Measurements from ENCODE around the gene DYNLT2.

DYNLT2 gene

DNA sequence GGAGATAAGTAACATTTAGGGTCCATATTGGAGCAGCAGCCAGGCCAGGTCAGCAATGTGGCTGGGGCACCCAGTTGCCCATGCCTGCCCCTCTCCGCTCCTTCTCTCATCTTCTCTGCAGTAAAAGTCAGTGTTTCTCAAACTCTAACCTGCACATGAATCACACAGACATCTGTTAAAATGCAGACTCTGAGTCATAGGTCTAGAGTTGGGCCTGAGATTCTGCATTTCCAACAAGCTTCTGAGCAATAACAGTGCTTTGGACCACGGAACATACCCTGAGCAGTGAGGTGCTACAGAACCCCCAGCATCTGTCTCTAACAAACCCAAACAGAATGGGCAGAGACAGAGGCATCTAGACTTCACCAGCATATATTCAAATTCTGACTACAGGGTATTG lies 37.2 kb downstream of the DYNLT2 start:
- no peaks in the 10 kb centered on the region for H3K27me3 ChIP-seq (replicated peaks in 2 of 5; ENCODE audit: control insufficient read depth in 4 of 5, insufficient read depth in 5 of 5, low read length in 4 of 5)
- no peak overlapping the region for H3K27ac ChIP-seq (ENCODE audit: insufficient read depth in 1 of 2, low read depth in 1 of 2, low read length in 2 of 2, poor library complexity in 1 of 2, severe bottlenecking in 2 of 2)
- WGBS (ENCODE audit: insufficient coverage), result 100% methylated on average over 1 of the region's 2 CpGs
- no peak overlapping the region for H3K4me3 ChIP-seq (ENCODE audit: control insufficient read depth in 1 of 7, extremely low read depth in 1 of 7, insufficient read depth in 4 of 7, low read depth in 2 of 7, low read length in 6 of 7)
- no peak for DNase-seq
- H3K9me3 ChIP-seq (ENCODE audit: control extremely low read depth in 1 of 5, control insufficient read depth in 4 of 5, insufficient read depth in 2 of 5, low read depth in 1 of 5, low read length in 4 of 5), result no peaks in the 10 kb centered on the region
- peaks cover 19 to 65% (median 38%) of the 10 kb centered on the region in 4 experiments for H3K36me3 ChIP-seq (ENCODE audit: control insufficient read depth in 4 of 4, insufficient read depth in 4 of 4, low read length in 3 of 4)
- no peaks in the 10 kb centered on the region for H3K4me1 ChIP-seq (ENCODE audit: control extremely low read depth in 1 of 4, control insufficient read depth in 4 of 4, insufficient read depth in 4 of 4, low read length in 3 of 4)
- POLR2A ChIA-PET, result no interaction called here
- CTCF ChIA-PET, result interaction anchor here (0.6 to 4.5 kb wide), 2 partner anchors 10 to 112 kb away, joined by 3 to 14 read pairs; no protein-coding TSS in a partner anchor

DNA sequence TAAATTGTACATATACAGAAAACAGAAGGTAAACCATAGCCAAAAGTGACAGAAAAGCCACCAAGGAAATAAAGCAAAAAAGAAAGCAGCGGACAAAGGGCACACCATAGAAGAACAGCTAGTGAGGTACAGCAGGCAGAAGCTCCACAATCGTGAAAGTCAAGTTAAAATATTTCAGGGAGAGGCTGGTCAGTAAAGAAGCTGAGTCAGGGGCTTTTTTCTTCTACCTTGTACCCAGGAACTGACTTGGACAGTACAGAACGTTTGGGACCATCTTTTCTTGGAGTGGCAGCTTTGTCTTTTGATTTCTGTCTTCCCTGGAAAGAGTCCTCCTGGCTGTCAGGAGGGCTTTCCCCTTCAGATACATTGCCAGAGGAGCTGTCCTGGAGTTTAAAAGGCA lies 41.4 kb downstream of the DYNLT2 start:
- Histone ChIP-seq H3K4me3 (ENCODE audit: control insufficient read depth in 1 of 7, extremely low read depth in 1 of 7, insufficient read depth in 4 of 7, low read depth in 2 of 7, low read length in 6 of 7) (no peak overlapping the region), H3K9me3 (ENCODE audit: control extremely low read depth in 1 of 5, control insufficient read depth in 4 of 5, insufficient read depth in 2 of 5, low read depth in 1 of 5, low read length in 4 of 5) (no peaks in the 10 kb centered on the region), H3K27me3 (replicated peaks in 2 of 5; ENCODE audit: control insufficient read depth in 4 of 5, insufficient read depth in 5 of 5, low read length in 4 of 5) (no peaks in the 10 kb centered on the region), H3K27ac (ENCODE audit: insufficient read depth in 1 of 2, low read depth in 1 of 2, low read length in 2 of 2, poor library complexity in 1 of 2, severe bottlenecking in 2 of 2) (peak overlapping the region in 1 of 2 experiments; percentile 40), H3K4me1 (ENCODE audit: control extremely low read depth in 1 of 4, control insufficient read depth in 4 of 4, insufficient read depth in 4 of 4, low read length in 3 of 4) (peaks cover 0 to under 1% (median 0%) of the 10 kb centered on the region in 4 experiments), H3K36me3 (ENCODE audit: control insufficient read depth in 4 of 4, insufficient read depth in 4 of 4, low read length in 3 of 4) (peaks cover 13 to 67% (median 38%) of the 10 kb centered on the region in 4 experiments)
- no peak for DNase-seq
- WGBS (ENCODE audit: insufficient coverage), result 86% methylated on average over 3 of the region's 3 CpGs
- CTCF ChIA-PET, result interaction anchor here (0.9 to 1.4 kb wide), 5 partner anchors 9 to 31 kb away, joined by 3 to 5 read pairs (median 3); no protein-coding TSS in a partner anchor
- POLR2A ChIA-PET, result interaction anchor here (0.8 to 1.5 kb wide), 2 partner anchors 9 to 13 kb away, joined by 4 read pairs; partner anchors contain the start of genes C6orf120 and WDR27

DNA sequence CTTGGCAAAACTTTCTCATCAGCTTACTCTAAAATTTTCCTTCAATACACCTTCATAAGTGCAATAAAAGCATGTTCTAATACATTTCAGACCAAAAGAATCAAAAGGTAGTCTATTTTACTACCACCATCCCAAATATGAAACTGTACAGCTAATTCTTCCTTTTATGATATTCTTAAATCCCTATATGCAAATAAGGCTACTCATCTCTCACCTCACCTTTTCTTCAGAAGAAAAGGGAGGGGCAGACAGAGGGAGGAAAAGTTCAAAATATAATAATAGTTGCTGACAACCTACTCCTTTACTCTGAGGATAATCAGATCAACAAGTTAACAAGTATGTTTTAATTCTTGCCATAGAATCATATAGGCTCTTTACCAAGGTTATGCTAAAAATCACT lies 42.1 kb downstream of the DYNLT2 start:
- no peak for DNase-seq
- ChIA-PET CTCF (interaction anchor here (0.9 to 1.4 kb wide), 3 partner anchors 10 to 32 kb away, joined by 3 to 5 read pairs (median 3); no protein-coding TSS in a partner anchor), POLR2A (no interaction called here)
- Histone ChIP-seq H3K27me3 (replicated peaks in 2 of 5; ENCODE audit: control insufficient read depth in 4 of 5, insufficient read depth in 5 of 5, low read length in 4 of 5) (no peaks in the 10 kb centered on the region), H3K27ac (ENCODE audit: insufficient read depth in 1 of 2, low read depth in 1 of 2, low read length in 2 of 2, poor library complexity in 1 of 2, severe bottlenecking in 2 of 2) (no peak overlapping the region), H3K4me3 (ENCODE audit: control insufficient read depth in 1 of 7, extremely low read depth in 1 of 7, insufficient read depth in 4 of 7, low read depth in 2 of 7, low read length in 6 of 7) (no peak overlapping the region), H3K4me1 (ENCODE audit: control extremely low read depth in 1 of 4, control insufficient read depth in 4 of 4, insufficient read depth in 4 of 4, low read length in 3 of 4) (peaks cover 0 to 3% (median 1%) of the 10 kb centered on the region in 4 experiments), H3K9me3 (ENCODE audit: control extremely low read depth in 1 of 5, control insufficient read depth in 4 of 5, insufficient read depth in 2 of 5, low read depth in 1 of 5, low read length in 4 of 5) (no peaks in the 10 kb centered on the region), H3K36me3 (ENCODE audit: control insufficient read depth in 4 of 4, insufficient read depth in 4 of 4, low read length in 3 of 4) (peaks cover 9 to 64% (median 36%) of the 10 kb centered on the region in 4 experiments)

DNA sequence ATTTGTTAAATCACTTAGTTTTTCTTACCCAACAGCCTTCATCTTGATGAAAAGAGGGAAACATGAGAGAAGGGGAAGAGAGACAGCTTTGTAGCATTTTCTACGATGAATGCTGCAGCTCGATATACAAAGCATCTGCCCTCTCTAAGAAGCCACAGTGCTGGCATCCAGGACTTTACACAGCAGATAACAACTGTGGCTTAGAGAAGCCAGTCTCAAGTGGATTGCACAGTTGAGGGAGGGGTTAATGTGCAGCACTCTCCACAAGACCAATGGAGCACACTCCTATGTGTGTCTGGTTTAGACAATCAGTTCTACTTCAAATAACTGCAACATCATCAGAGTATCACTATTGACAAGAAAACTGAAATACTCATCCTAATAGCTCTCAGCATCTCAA lies 43.6 kb downstream of the DYNLT2 start:
- WGBS (ENCODE audit: insufficient coverage), result 100% methylated on average over 2 of the region's 2 CpGs
- POLR2A ChIA-PET, result interaction anchor here (1.0 kb wide), 1 partner anchor 15 kb away, joined by 3 read pairs; no protein-coding TSS in a partner anchor
- peak in 2 of 3 donors; percentile 15 to 39 for DNase-seq
- H3K27ac ChIP-seq (ENCODE audit: insufficient read depth in 1 of 2, low read depth in 1 of 2, low read length in 2 of 2, poor library complexity in 1 of 2, severe bottlenecking in 2 of 2), result no peak overlapping the region
- peaks cover 7 to 60% (median 29%) of the 10 kb centered on the region in 4 experiments for H3K36me3 ChIP-seq (ENCODE audit: control insufficient read depth in 4 of 4, insufficient read depth in 4 of 4, low read length in 3 of 4)
- no peaks in the 10 kb centered on the region for H3K9me3 ChIP-seq (ENCODE audit: control extremely low read depth in 1 of 5, control insufficient read depth in 4 of 5, insufficient read depth in 2 of 5, low read depth in 1 of 5, low read length in 4 of 5)
- H3K4me3 ChIP-seq (ENCODE audit: control insufficient read depth in 1 of 7, extremely low read depth in 1 of 7, insufficient read depth in 4 of 7, low read depth in 2 of 7, low read length in 6 of 7), result no peak overlapping the region
- H3K27me3 ChIP-seq (replicated peaks in 2 of 5; ENCODE audit: control insufficient read depth in 4 of 5, insufficient read depth in 5 of 5, low read length in 4 of 5), result no peaks in the 10 kb centered on the region
- CTCF ChIA-PET, result interaction anchor here (1.6 kb wide), 1 partner anchor 10 kb away, joined by 5 read pairs; no protein-coding TSS in a partner anchor
- peaks cover 8 to 15% (median 12%) of the 10 kb centered on the region in 4 experiments for H3K4me1 ChIP-seq (ENCODE audit: control extremely low read depth in 1 of 4, control insufficient read depth in 4 of 4, insufficient read depth in 4 of 4, low read length in 3 of 4)

DNA sequence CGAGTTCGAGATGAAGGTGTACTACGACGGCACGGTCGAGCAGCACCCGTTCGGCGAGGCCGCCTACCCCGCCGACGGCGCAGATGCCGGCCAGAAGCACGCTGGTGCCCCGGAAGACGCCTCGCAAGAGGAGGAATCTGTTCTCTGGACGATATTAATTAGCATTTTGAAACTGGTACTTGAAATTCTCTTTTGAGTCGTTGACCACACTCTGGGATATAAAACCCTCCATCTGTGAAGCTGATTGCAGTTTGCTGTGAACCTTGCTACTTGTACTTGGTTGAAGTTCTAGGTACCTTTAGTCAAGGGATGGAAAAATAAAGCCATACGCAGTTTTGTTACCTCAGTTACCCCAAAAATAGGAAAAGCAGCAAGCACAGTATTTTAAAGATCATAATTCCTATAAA lies 48.5 kb downstream of the DYNLT2 start:
- peaks cover 2 to 38% (median 15%) of the 10 kb centered on the region in 4 experiments for H3K36me3 ChIP-seq (ENCODE audit: control insufficient read depth in 4 of 4, insufficient read depth in 4 of 4, low read length in 3 of 4)
- H3K27ac ChIP-seq (ENCODE audit: insufficient read depth in 1 of 2, low read depth in 1 of 2, low read length in 2 of 2, poor library complexity in 1 of 2, severe bottlenecking in 2 of 2), result peak overlapping the region; percentile 75 to 91
- DNase-seq, result no peak
- peaks cover 15 to 32% (median 23%) of the 10 kb centered on the region in 4 experiments for H3K4me1 ChIP-seq (ENCODE audit: control extremely low read depth in 1 of 4, control insufficient read depth in 4 of 4, insufficient read depth in 4 of 4, low read length in 3 of 4)
- peak overlapping the region; percentile 86 to 98 (median 92) for H3K4me3 ChIP-seq (ENCODE audit: control insufficient read depth in 1 of 7, extremely low read depth in 1 of 7, insufficient read depth in 4 of 7, low read depth in 2 of 7, low read length in 6 of 7)
- POLR2A ChIA-PET, result interaction anchor here (1.1 to 2.4 kb wide), 3 partner anchors 20 to 49 kb away, joined by 5 to 17 read pairs (median 7); partner anchors contain the start of genes DYNLT2, ERMARD and PHF10
- no peaks in the 10 kb centered on the region for H3K27me3 ChIP-seq (replicated peaks in 2 of 5; ENCODE audit: control insufficient read depth in 4 of 5, insufficient read depth in 5 of 5, low read length in 4 of 5)
- CTCF ChIA-PET, result interaction anchor here (1.1 to 3.3 kb wide), 6 partner anchors 13 to 50 kb away, joined by 3 to 14 read pairs (median 4); no protein-coding TSS in a partner anchor
- no peaks in the 10 kb centered on the region for H3K9me3 ChIP-seq (ENCODE audit: control extremely low read depth in 1 of 5, control insufficient read depth in 4 of 5, insufficient read depth in 2 of 5, low read depth in 1 of 5, low read length in 4 of 5)
- 0% methylated on average over 3 of the region's 22 CpGs for WGBS (ENCODE audit: insufficient coverage)

DNA sequence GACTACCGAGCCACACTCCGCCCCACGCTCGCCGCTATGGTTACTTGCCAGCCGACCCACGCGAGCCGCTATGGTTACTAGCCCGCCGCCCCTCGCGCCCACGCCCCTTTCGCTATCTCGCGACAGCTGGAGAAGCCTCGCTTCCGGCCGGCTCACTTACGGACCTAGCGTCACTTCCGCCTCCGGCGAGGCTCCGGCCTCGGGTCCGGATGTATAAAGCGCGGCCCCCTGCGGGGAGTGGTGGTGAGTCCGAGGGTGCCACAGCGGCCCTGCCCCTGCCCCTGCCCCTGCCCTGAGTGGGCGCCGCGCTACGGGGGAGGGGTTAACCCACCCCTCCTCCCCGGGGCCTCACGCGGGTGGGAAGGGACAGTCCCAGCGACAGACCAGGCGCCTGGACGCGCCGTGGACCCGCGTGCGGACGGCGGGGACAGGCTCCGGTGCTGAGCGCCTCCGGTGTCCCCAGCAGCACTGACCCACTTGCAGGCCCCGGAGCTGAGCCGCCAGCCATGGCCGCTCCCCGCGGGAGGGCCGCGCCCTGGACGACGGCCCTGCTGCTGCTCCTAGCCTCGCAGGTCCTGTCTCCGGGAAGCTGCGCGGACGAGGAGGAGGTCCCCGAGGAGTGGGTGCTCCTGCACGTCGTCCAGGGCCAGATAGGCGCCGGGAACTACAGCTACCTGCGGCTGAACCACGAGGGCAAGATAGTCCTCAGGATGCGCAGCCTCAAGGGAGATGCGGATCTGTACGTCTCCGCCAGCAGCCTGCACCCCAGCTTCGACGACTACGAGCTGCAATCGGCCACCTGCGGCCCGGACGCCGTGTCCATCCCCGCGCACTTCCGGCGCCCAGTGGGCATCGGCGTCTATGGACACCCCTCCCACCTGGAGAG lies 49.2 kb downstream of the DYNLT2 start, which contains the start of the genes C6orf120 and WDR27:
C6orf120 (plus strand) TSS at position 173 of the 886 bp plus-strand sequence; CDS start at position 507, 334 bp downstream.
WDR27 (minus strand) TSS at position 76 of the 886 bp plus-strand sequence. CDS start 13,024 bp downstream, outside the sequence.
- H3K36me3 ChIP-seq (ENCODE audit: control insufficient read depth in 4 of 4, insufficient read depth in 4 of 4, low read length in 3 of 4), result peaks cover 2 to 38% (median 15%) of the 10 kb centered on the region in 4 experiments
- no peaks in the 10 kb centered on the region for H3K9me3 ChIP-seq (ENCODE audit: control extremely low read depth in 1 of 5, control insufficient read depth in 4 of 5, insufficient read depth in 2 of 5, low read depth in 1 of 5, low read length in 4 of 5)
- ChIA-PET CTCF (interaction anchor here (1.1 to 3.3 kb wide), 7 partner anchors 9 to 50 kb away, joined by 3 to 14 read pairs (median 3); no protein-coding TSS in a partner anchor), POLR2A (interaction anchor here (1.1 to 2.4 kb wide), 4 partner anchors 8 to 49 kb away, joined by 4 to 17 read pairs (median 6); partner anchors contain the start of genes DYNLT2, ERMARD and PHF10)
- peak within 1 kb of the TSS; percentile 75 to 91 for H3K27ac ChIP-seq (ENCODE audit: insufficient read depth in 1 of 2, low read depth in 1 of 2, low read length in 2 of 2, poor library complexity in 1 of 2, severe bottlenecking in 2 of 2)
- peak within 1 kb of the TSS; percentile 86 to 98 (median 92) for H3K4me3 ChIP-seq (ENCODE audit: control insufficient read depth in 1 of 7, extremely low read depth in 1 of 7, insufficient read depth in 4 of 7, low read depth in 2 of 7, low read length in 6 of 7)
- peaks cover 15 to 32% (median 23%) of the 10 kb centered on the region in 4 experiments for H3K4me1 ChIP-seq (ENCODE audit: control extremely low read depth in 1 of 4, control insufficient read depth in 4 of 4, insufficient read depth in 4 of 4, low read length in 3 of 4)
- no peaks in the 10 kb centered on the region for H3K27me3 ChIP-seq (replicated peaks in 2 of 5; ENCODE audit: control insufficient read depth in 4 of 5, insufficient read depth in 5 of 5, low read length in 4 of 5)
- WGBS (ENCODE audit: insufficient coverage), result 0% methylated on average over 88 of the region's 92 CpGs
- DNase-seq, result peak; percentile 97 to 99 (median 99)

Measured in common myeloid progenitor, CD34-positive (primary cell).